ENCODE results near the gene ZBTB11. TPM values are rescaled to one million over a fixed set of nuclear protein-coding genes. Genes with fewer than 3 reads are reported as not detected.

ZBTB11 gene
- total and polyA plus RNA-seq, 9 of the 15 experiments (the other 6 are each of a cell fraction or from before 2014, with no cell fraction given), result 6.2 to 31.9 (median 21.4) TPM

- H4K20me1 ChIP-seq (replicated peaks; ENCODE audit: control insufficient read depth, insufficient read depth, low read length), result no peaks in the 10 kb centered on the region
These were observed 33.7 kb downstream of the ZBTB11 start for GRCh38 chr3:101643009-101643844.

More at GRCh38 chr3:101643009-101643844, 33.7 kb downstream of the ZBTB11 start:
- no peak overlapping the region for H2AFZ ChIP-seq (ENCODE audit: low read depth, low read length)
- ChIA-PET POLR2A (interaction anchor here (0.6 to 1.2 kb wide), 3 partner anchors 12 to 67 kb away, joined by 3 to 5 read pairs (median 3); no protein-coding TSS in a partner anchor), CTCF (ENCODE audit: low intra/inter-chr PET ratio) (no interaction called here)
- no peaks in the 10 kb centered on the region for H3K27me3 ChIP-seq (ENCODE audit: control insufficient read depth in 2 of 2, insufficient read depth in 2 of 2, low read length in 2 of 2)
- FAIRE-seq (peak; percentile 49), ATAC-seq (no peak), DNase-seq (ENCODE audit: extremely low read depth in 1 of 4, low spot score in 3 of 4) (peak in 1 of 4 experiments; percentile 44)
- H3K9ac ChIP-seq (ENCODE audit: insufficient read depth in 1 of 2, low read depth in 2 of 2, low read length in 2 of 2), result peak overlapping the region in 1 of 2 experiments; percentile 51; a peak in 3 of 4 replicates
- H3K4me2 ChIP-seq (ENCODE audit: insufficient read depth, low read length), result peak overlapping the region; percentile 75
- H3K4me3 ChIP-seq, result peak overlapping the region; percentile 6; the same call in 1 of the 2 replicates
- intact Hi-C loops (cut with micrococcal nuclease), result no loop called here
- no peaks in the 10 kb centered on the region for H3K9me1 ChIP-seq (ENCODE audit: control insufficient read depth, insufficient read depth, low read length)
- BruUV-seq (replicated peaks), result no TSS peak
- 7% methylated on average over 8 of the region's 8 CpGs for WGBS (ENCODE audit: insufficient coverage, low coverage, missing lambda C conversion rate)
- H3K4me1 ChIP-seq (replicated peaks in 1 of 2; ENCODE audit: control insufficient read depth in 2 of 2, insufficient read depth in 2 of 2, low read length in 2 of 2), result peaks cover 12 to 28% of the 10 kb centered on the region in 2 experiments
- H3K9me3 ChIP-seq (replicated peaks; ENCODE audit: control insufficient read depth, insufficient read depth, low read depth, low read length), result no peaks in the 10 kb centered on the region
- peaks cover 45% of the 10 kb centered on the region for H3K36me3 ChIP-seq (ENCODE audit: control insufficient read depth, insufficient read depth, low read length)
- TF ChIP-seq KAT7 (CRISPR knock-in tag; IDR thresholded peaks at IDR 0.05; ENCODE audit: borderline replicate concordance) (0 out of 2 replicates have a peak, but pooled peaks have one; percentile 55), DMBX1 (CRISPR knock-in tag; IDR thresholded peaks at IDR 0.05; ENCODE audit: borderline replicate concordance) (0 out of 2 replicates have a peak, but pooled peaks have one; percentile 7), GATA2 (CRISPR knock-in tag; IDR thresholded peaks at IDR 0.05) (peak; percentile 40), RCOR1 (IDR thresholded peaks at IDR 0.05; ENCODE audit: borderline replicate concordance in 1 of 2, low read depth in 2 of 2, low read length in 2 of 2) (0 out of 4 replicates have a peak, but pooled peaks of 1 of the 2 experiments have one; percentile 7), FOXA3 (CRISPR knock-in tag; conservative IDR thresholded peaks at IDR 0.05 in 1 of 2, IDR thresholded peaks at IDR 0.05 in 1 of 2) (no peak), STAT5A (IDR thresholded peaks at IDR 0.05; ENCODE audit: borderline replicate concordance, low read length) (0 out of 2 replicates have a peak, but pooled peaks have one; percentile 7), HMBOX1 (IDR thresholded peaks at IDR 0.05) (peak; percentile 60), HNRNPL (IDR thresholded peaks at IDR 0.05; ENCODE audit: low read depth, low read length) (no peak), PBX2 (CRISPR knock-in tag; IDR thresholded peaks at IDR 0.05; ENCODE audit: low read depth) (no peak), PBX2 (tag; conservative IDR thresholded peaks at IDR 0.05; ENCODE audit: low read depth) (peak; percentile 46), ESRRA (IDR thresholded peaks at IDR 0.05; ENCODE audit: borderline replicate concordance, low read depth) (no peak), ZEB2 (IDR thresholded peaks at IDR 0.05) (0 out of 2 replicates have a peak, but pooled peaks have one; percentile 15), KDM1A (IDR thresholded peaks at IDR 0.05) (peak; percentile 73 to 75), MEIS2 (IDR thresholded peaks at IDR 0.05; ENCODE audit: partially characterized antibody) (peak; percentile 67)
- in situ Hi-C loops (cut with MboI), result no loop called here
- peaks cover 52% of the 10 kb centered on the region for H3K79me2 ChIP-seq (ENCODE audit: control insufficient read depth, insufficient read depth, low read length)
- H3K27ac ChIP-seq (ENCODE audit: extremely low read depth, low read depth, low read length), result peak overlapping the region; percentile 75

All from K562 (cell line).